GM12801 (cell line): Measurements from ENCODE around the gene CACNA1G.

Experiments used
- CTCF ChIP-seq: IDR thresholded peaks from one replicate; pipeline ENCODE4 v1.5.1; 2011; ENCODE audit warnings: control low read depth; ENCODE audit not compliant: insufficient read length; ENCODE audit errors: extremely low read depth

Gene CACNA1G

GRCh38 chr17:50612281-50612680, 51.8 kb downstream of the CACNA1G start:
- TF ChIP-seq CTCF, result no peak

- no peak for TF ChIP-seq CTCF
Measured at GRCh38 chr17:50613007-50613992, 52.8 kb downstream of the CACNA1G start.

DNA sequence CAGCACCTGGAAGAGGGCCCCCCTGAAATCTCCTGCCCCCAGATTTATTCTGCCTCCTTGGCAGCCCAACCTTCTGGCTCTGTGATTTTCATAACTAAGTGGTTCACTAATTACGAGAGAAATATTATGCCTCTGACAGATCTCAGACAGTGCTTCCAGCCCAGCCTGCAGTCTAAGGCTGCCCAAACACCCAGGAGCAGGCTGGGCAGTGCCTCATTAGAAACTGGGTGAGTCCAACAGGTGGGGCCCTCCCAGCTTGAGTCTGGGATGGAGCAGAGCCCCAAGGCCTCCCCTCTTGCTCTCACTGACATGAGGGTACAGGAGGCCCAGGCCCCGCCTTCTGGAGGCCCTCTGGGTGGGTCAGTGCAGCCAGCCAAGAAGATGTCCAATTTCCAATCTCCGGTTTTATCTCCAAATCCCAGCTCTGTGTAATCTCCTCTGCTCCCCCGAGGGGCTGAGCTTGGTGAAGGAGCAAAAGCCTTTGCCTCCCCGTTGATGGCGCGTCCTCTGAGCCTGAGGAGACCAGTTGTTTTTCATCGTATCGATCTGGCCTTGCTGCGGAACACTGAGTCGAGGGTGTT, 54.0 kb downstream of the CACNA1G start:
- TF ChIP-seq CTCF, result no peak

DNA sequence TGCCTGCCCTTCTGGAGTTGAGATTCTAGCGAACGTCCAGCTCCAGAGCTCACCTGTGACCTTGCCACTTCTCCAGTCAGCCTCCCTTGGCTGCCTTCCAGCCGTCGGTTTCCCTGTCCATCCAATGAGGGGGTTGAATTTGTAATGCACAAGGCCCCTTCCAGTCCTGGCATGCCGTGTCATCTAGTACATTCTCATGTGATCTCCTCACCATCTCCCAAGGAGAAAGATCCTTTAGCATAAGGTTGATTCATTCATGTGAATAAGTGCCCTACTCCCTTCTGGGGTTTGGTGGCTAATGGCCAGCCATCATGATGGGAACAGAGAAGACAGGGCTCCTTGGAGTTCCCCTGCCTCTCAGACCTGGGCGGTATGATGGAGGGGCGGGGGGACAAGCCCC, 55.3 kb downstream of the CACNA1G start:
- no peak for TF ChIP-seq CTCF

DNA sequence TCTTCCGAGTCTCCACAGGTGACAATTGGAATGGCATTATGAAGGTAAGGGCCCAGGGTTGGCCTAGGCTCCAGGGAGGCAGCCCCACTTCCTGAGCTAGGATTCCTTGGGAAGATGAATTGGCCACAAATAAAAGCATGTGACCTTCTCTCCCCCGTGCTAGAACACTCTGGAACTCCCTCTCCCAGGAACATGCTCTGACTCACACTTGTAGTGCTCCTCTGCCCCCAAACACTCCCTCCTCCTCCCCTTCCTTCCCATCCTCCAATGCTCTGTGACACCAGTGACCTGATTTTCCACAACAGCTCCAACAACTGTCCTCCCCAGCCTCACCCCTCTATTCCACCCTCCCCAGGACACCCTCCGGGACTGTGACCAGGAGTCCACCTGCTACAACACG, 57.8 kb downstream of the CACNA1G start:
- no peak for TF ChIP-seq CTCF

- no peak for TF ChIP-seq CTCF
Measured at GRCh38 chr17:50618941-50619340, 58.4 kb downstream of the CACNA1G start.

DNA sequence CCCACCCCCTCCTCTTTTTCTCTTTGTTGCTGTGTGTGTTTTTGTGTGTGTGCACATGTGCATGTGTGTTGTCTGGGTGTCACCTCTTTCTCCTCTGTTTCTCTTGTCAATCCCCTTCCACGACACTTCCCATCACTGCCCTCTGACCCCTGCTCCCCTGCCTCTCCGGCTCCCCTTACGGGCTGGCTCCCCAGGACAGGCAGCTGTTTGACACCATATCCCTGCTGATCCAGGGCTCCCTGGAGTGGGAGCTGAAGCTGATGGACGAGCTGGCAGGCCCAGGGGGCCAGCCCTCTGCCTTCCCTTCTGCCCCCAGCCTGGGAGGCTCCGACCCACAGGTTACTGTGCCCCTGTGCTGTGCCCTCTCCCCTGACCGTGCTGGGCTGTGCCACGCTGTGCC, 59.0 kb downstream of the CACNA1G start:
- TF ChIP-seq CTCF, result no peak
